ENCODE measurements around the gene ELF4. TPM values are rescaled to one million over a fixed set of nuclear protein-coding genes. Genes with fewer than 3 reads are reported as not detected.

ELF4 gene
- total RNA-seq, 1 experiment from 2014 or later: 19.2 TPM

DNA sequence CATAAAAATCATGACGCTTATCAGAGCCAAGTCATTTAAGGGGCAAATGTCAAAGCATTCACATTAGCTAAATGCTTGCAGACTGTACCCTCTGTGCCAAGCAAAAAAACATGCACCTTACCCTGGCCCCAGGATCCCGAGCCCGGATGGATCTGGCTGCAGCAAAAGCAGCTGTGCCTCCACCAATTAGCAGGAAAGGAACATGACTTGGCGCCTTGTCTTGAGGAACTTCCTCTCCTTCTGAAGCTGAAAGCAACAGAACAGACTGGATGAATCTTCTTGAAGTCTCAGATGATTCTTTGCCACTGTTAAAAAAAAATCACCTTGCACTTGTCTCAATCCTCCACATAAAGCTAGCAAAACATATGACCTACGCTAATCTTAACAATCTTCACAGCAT, 37.3 kb upstream of the ELF4 start:
- H3K9me2 ChIP-seq (ENCODE audit: insufficient read depth): no peaks in the 10 kb centered on the region
- ChIA-PET CTCF (no interaction called here), RAD21 (ENCODE audit: low non-redundant PET in 1 of 2, low total read pairs in 2 of 2, uncharacterized antibody in 2 of 2, unreplicated experiment in 2 of 2) (no interaction called here), POLR2A (no interaction called here)
- H3K4me2 ChIP-seq (ENCODE audit: low read length): no peak overlapping the region
- no peak overlapping the region for H3K27ac ChIP-seq (ENCODE audit: low read depth, low read length)
- no peak overlapping the region for H3K4me3 ChIP-seq (replicated peaks in 1 of 2; ENCODE audit: low read depth in 1 of 2, low read length in 2 of 2)
- H4K20me1 ChIP-seq (ENCODE audit: insufficient read depth): no peaks in the 10 kb centered on the region
- TF ChIP-seq SRF (IDR thresholded peaks at IDR 0.05; ENCODE audit: low read depth) (no peak), CEBPB (IDR thresholded peaks at IDR 0.05; ENCODE audit: low read depth) (no peak), CBX3 (IDR thresholded peaks at IDR 0.05; ENCODE audit: low read depth) (no peak), ZFX (IDR thresholded peaks at IDR 0.05) (no peak), FOSL1 (IDR thresholded peaks at IDR 0.05; ENCODE audit: low read depth) (no peak), SIN3A (IDR thresholded peaks at IDR 0.05; ENCODE audit: low read depth) (no peak), EZH2 (IDR thresholded peaks at IDR 0.05) (no peak), POLR2AphosphoS5 (IDR thresholded peaks at IDR 0.05; ENCODE audit: low read depth, low read length) (no peak), YY1 (IDR thresholded peaks at IDR 0.05; ENCODE audit: extremely low read depth, insufficient replicate concordance, low read depth, low read length) (no peak), POLR2A (IDR thresholded peaks at IDR 0.05; ENCODE audit: borderline replicate concordance, extremely low read depth, insufficient read depth, insufficient read length) (no peak), EGR1 (IDR thresholded peaks at IDR 0.05; ENCODE audit: low read depth) (no peak), TCF7L2 (IDR thresholded peaks at IDR 0.05; ENCODE audit: borderline replicate concordance, extremely low read depth, insufficient read depth, insufficient read length) (no peak), RAD21 (IDR thresholded peaks at IDR 0.05; ENCODE audit: low read depth) (no peak), SP1 (IDR thresholded peaks at IDR 0.05; ENCODE audit: low read depth) (no peak), ZNF274 (IDR thresholded peaks at IDR 0.05; ENCODE audit: low read depth, low read length) (no peak), ELF1 (IDR thresholded peaks at IDR 0.05; ENCODE audit: borderline replicate concordance, low read depth) (no peak)
- TF ChIP-seq, protein P1, sequence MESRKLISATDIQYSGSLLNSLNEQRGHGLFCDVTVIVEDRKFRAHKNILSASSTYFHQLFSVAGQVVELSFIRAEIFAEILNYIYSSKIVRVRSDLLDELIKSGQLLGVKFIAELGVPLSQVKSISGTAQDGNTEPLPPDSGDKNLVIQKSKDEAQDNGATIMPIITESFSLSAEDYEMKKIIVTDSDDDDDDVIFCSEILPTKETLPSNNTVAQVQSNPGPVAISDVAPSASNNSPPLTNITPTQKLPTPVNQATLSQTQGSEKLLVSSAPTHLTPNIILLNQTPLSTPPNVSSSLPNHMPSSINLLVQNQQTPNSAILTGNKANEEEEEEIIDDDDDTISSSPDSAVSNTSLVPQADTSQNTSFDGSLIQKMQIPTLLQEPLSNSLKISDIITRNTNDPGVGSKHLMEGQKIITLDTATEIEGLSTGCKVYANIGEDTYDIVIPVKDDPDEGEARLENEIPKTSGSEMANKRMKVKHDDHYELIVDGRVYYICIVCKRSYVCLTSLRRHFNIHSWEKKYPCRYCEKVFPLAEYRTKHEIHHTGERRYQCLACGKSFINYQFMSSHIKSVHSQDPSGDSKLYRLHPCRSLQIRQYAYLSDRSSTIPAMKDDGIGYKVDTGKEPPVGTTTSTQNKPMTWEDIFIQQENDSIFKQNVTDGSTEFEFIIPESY (IDR thresholded peaks at IDR 0.05; ENCODE audit: extremely low read depth, insufficient replicate concordance, low read length): no peak
- TF ChIP-seq, protein P2, sequence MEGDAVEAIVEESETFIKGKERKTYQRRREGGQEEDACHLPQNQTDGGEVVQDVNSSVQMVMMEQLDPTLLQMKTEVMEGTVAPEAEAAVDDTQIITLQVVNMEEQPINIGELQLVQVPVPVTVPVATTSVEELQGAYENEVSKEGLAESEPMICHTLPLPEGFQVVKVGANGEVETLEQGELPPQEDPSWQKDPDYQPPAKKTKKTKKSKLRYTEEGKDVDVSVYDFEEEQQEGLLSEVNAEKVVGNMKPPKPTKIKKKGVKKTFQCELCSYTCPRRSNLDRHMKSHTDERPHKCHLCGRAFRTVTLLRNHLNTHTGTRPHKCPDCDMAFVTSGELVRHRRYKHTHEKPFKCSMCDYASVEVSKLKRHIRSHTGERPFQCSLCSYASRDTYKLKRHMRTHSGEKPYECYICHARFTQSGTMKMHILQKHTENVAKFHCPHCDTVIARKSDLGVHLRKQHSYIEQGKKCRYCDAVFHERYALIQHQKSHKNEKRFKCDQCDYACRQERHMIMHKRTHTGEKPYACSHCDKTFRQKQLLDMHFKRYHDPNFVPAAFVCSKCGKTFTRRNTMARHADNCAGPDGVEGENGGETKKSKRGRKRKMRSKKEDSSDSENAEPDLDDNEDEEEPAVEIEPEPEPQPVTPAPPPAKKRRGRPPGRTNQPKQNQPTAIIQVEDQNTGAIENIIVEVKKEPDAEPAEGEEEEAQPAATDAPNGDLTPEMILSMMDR (IDR thresholded peaks at IDR 0.05 in 2 of 3, conservative IDR thresholded peaks at IDR 0.05 in 1 of 3; ENCODE audit: borderline replicate concordance in 1 of 3, insufficient read depth in 1 of 3, low read depth in 2 of 3, low read length in 2 of 3): no peak
- TF ChIP-seq, protein P3, sequence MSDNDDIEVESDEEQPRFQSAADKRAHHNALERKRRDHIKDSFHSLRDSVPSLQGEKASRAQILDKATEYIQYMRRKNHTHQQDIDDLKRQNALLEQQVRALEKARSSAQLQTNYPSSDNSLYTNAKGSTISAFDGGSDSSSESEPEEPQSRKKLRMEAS (IDR thresholded peaks at IDR 0.05): no peak
- TF ChIP-seq, protein P4, sequence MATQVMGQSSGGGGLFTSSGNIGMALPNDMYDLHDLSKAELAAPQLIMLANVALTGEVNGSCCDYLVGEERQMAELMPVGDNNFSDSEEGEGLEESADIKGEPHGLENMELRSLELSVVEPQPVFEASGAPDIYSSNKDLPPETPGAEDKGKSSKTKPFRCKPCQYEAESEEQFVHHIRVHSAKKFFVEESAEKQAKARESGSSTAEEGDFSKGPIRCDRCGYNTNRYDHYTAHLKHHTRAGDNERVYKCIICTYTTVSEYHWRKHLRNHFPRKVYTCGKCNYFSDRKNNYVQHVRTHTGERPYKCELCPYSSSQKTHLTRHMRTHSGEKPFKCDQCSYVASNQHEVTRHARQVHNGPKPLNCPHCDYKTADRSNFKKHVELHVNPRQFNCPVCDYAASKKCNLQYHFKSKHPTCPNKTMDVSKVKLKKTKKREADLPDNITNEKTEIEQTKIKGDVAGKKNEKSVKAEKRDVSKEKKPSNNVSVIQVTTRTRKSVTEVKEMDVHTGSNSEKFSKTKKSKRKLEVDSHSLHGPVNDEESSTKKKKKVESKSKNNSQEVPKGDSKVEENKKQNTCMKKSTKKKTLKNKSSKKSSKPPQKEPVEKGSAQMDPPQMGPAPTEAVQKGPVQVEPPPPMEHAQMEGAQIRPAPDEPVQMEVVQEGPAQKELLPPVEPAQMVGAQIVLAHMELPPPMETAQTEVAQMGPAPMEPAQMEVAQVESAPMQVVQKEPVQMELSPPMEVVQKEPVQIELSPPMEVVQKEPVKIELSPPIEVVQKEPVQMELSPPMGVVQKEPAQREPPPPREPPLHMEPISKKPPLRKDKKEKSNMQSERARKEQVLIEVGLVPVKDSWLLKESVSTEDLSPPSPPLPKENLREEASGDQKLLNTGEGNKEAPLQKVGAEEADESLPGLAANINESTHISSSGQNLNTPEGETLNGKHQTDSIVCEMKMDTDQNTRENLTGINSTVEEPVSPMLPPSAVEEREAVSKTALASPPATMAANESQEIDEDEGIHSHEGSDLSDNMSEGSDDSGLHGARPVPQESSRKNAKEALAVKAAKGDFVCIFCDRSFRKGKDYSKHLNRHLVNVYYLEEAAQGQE (IDR thresholded peaks at IDR 0.05; ENCODE audit: low read depth): no peak
- H3K4me1 ChIP-seq (ENCODE audit: control insufficient read depth in 1 of 2, insufficient read depth in 2 of 2, low read length in 2 of 2): peaks cover 0 to 9% of the 10 kb centered on the region in 2 experiments; a peak in 1 of 4 replicates
- no TSS peak for BruUV-seq (replicated peaks)
- no peaks in the 10 kb centered on the region for H3K79me2 ChIP-seq (ENCODE audit: insufficient read depth, low read length)
- intact Hi-C loops (cut with micrococcal nuclease): no loop called here
- ATAC-seq: no peak
- H2AFZ ChIP-seq (ENCODE audit: low read depth, low read length, poor library complexity, severe bottlenecking): no peak overlapping the region
- H3K9ac ChIP-seq (ENCODE audit: low read length): no peak overlapping the region
- H3K36me3 ChIP-seq (ENCODE audit: control insufficient read depth in 1 of 2, insufficient read depth in 2 of 2, low read length in 2 of 2): peaks cover 3% of the 10 kb centered on the region in 2 experiments; a peak in 2 of 4 replicates
- no peaks in the 10 kb centered on the region for H3K9me3 ChIP-seq (ENCODE audit: control insufficient read depth in 1 of 2, insufficient read depth in 1 of 2, low read depth in 1 of 2, low read length in 2 of 2)
- DNase-seq (ENCODE audit: low read depth, low spot score): no peak
- no peaks in the 10 kb centered on the region for H3K27me3 ChIP-seq (ENCODE audit: insufficient read depth, low read length)
